PC-9 (cell line): ENCODE results near the gene LARP4.

Experiments used
- CTCF ChIP-seq: fragments of 200-600 bp; sonication (generic); conservative IDR thresholded peaks from 2 replicates; pipeline ENCODE4 v1.6.1; 2017; ENCODE audit warnings: mixed run types, antibody characterized with exemption, mild to moderate bottlenecking, moderate library complexity
- EZH2 ChIP-seq: fragments of 200-600 bp; sonication (generic); IDR thresholded peaks from 2 replicates; pipeline ENCODE4 v1.8.0; 2017; ENCODE audit warnings: antibody characterized with exemption, low read depth

- TF ChIP-seq CTCF (no peak), EZH2 (no peak)
Measured at GRCh38 chr12:50419112-50419909, 18.6 kb downstream of the LARP4 start.
